ENCODE results near the gene FHL3.

Gene FHL3

GRCh38 chr1:38009088-38009840, 4.0 kb upstream of the FHL3 start:
- Mint-ChIP-seq H3K27me3 (no peaks in the 10 kb centered on the region), H3K36me3 (ENCODE audit: low read depth) (peaks cover 19% of the 10 kb centered on the region), H3K4me1 (ENCODE audit: low read depth) (peaks cover 72% of the 10 kb centered on the region), H3K9me3 (no peaks in the 10 kb centered on the region), H3K27ac (peak overlapping the region; percentile 98), H3K4me3 (peak overlapping the region; percentile 63)

- Mint-ChIP-seq H3K27me3 (no peaks in the 10 kb centered on the region), H3K36me3 (ENCODE audit: low read depth) (peaks cover 19% of the 10 kb centered on the region), H3K4me1 (ENCODE audit: low read depth) (peaks cover 66% of the 10 kb centered on the region)
Measured at GRCh38 chr1:38006008-38006828, 904 bp upstream of the FHL3 start.

GRCh38 chr1:38004284-38005108, 818 bp downstream of the FHL3 start:
- Mint-ChIP-seq H3K4me1 (ENCODE audit: low read depth) (peaks cover 67% of the 10 kb centered on the region), H3K27ac (peak overlapping the region; percentile 94), H3K9me3 (no peaks in the 10 kb centered on the region), H3K36me3 (ENCODE audit: low read depth) (peaks cover 28% of the 10 kb centered on the region), H3K4me3 (peak overlapping the region; percentile 96), H3K27me3 (no peaks in the 10 kb centered on the region)

More at GRCh38 chr1:38006008-38006828, 904 bp upstream of the FHL3 start:
- Mint-ChIP-seq H3K4me3 (peak overlapping the region; percentile 45), H3K27ac (peak overlapping the region; percentile 67), H3K9me3 (no peaks in the 10 kb centered on the region)

GRCh38 chr1:38003261-38004250, 1.8 kb downstream of the FHL3 start:
- Mint-ChIP-seq H3K27ac (peak overlapping the region; percentile 94), H3K9me3 (no peaks in the 10 kb centered on the region), H3K36me3 (ENCODE audit: low read depth) (peaks cover 34% of the 10 kb centered on the region), H3K27me3 (no peaks in the 10 kb centered on the region), H3K4me3 (peak overlapping the region; percentile 96), H3K4me1 (ENCODE audit: low read depth) (peaks cover 67% of the 10 kb centered on the region)

GRCh38 chr1:38000529-38001455, 4.5 kb downstream of the FHL3 start:
- H3K9me3 Mint-ChIP-seq, result no peaks in the 10 kb centered on the region
- H3K27ac Mint-ChIP-seq, result peak overlapping the region; percentile 95
- H3K36me3 Mint-ChIP-seq (ENCODE audit: low read depth), result peaks cover 50% of the 10 kb centered on the region
- H3K27me3 Mint-ChIP-seq, result no peaks in the 10 kb centered on the region
- H3K4me3 Mint-ChIP-seq, result peak overlapping the region; percentile 72
- peaks cover 70% of the 10 kb centered on the region for H3K4me1 Mint-ChIP-seq (ENCODE audit: low read depth)

- Mint-ChIP-seq H3K27me3 (no peaks in the 10 kb centered on the region), H3K27ac (peak overlapping the region; percentile 95), H3K9me3 (no peaks in the 10 kb centered on the region), H3K4me1 (ENCODE audit: low read depth) (peaks cover 73% of the 10 kb centered on the region), H3K4me3 (peak overlapping the region; percentile 72), H3K36me3 (ENCODE audit: low read depth) (peaks cover 53% of the 10 kb centered on the region)
Measured at GRCh38 chr1:38000233-38000528, 5.1 kb downstream of the FHL3 start.

GRCh38 chr1:37999430-38000232, 5.7 kb downstream of the FHL3 start:
- H3K27ac Mint-ChIP-seq, result peak overlapping the region; percentile 95
- H3K27me3 Mint-ChIP-seq, result no peaks in the 10 kb centered on the region
- peaks cover 78% of the 10 kb centered on the region for H3K4me1 Mint-ChIP-seq (ENCODE audit: low read depth)
- H3K36me3 Mint-ChIP-seq (ENCODE audit: low read depth), result peaks cover 57% of the 10 kb centered on the region
- H3K9me3 Mint-ChIP-seq, result no peaks in the 10 kb centered on the region
- H3K4me3 Mint-ChIP-seq, result peak overlapping the region; percentile 72

GRCh38 chr1:37998913-37999429, 6.3 kb downstream of the FHL3 start:
- H3K4me3 Mint-ChIP-seq, result peak overlapping the region; percentile 72
- peaks cover 78% of the 10 kb centered on the region for H3K4me1 Mint-ChIP-seq (ENCODE audit: low read depth)
- H3K9me3 Mint-ChIP-seq, result no peaks in the 10 kb centered on the region
- H3K27ac Mint-ChIP-seq, result peak overlapping the region; percentile 95
- no peaks in the 10 kb centered on the region for H3K27me3 Mint-ChIP-seq
- peaks cover 54% of the 10 kb centered on the region for H3K36me3 Mint-ChIP-seq (ENCODE audit: low read depth)

- Mint-ChIP-seq H3K9me3 (no peaks in the 10 kb centered on the region), H3K4me3 (no peak overlapping the region), H3K27ac (no peak overlapping the region), H3K36me3 (ENCODE audit: low read depth) (peaks cover 47% of the 10 kb centered on the region), H3K27me3 (no peaks in the 10 kb centered on the region), H3K4me1 (ENCODE audit: low read depth) (peaks cover 71% of the 10 kb centered on the region)
Measured at GRCh38 chr1:37998089-37998808, 7.1 kb downstream of the FHL3 start.

GRCh38 chr1:37997256-37998088, 7.8 kb downstream of the FHL3 start:
- Mint-ChIP-seq H3K9me3 (no peaks in the 10 kb centered on the region), H3K36me3 (ENCODE audit: low read depth) (peaks cover 44% of the 10 kb centered on the region), H3K27ac (no peak overlapping the region), H3K4me3 (no peak overlapping the region), H3K27me3 (no peaks in the 10 kb centered on the region), H3K4me1 (ENCODE audit: low read depth) (peaks cover 68% of the 10 kb centered on the region)

- H3K9me3 Mint-ChIP-seq, result no peaks in the 10 kb centered on the region
- H3K4me3 Mint-ChIP-seq, result peak overlapping the region; percentile 77
- peaks cover 44% of the 10 kb centered on the region for H3K36me3 Mint-ChIP-seq (ENCODE audit: low read depth)
- H3K4me1 Mint-ChIP-seq (ENCODE audit: low read depth), result peaks cover 57% of the 10 kb centered on the region
- no peaks in the 10 kb centered on the region for H3K27me3 Mint-ChIP-seq
- H3K27ac Mint-ChIP-seq, result peak overlapping the region; percentile 92
Measured at GRCh38 chr1:37995751-37996345, 9.5 kb downstream of the FHL3 start.
